ENCODE results near the gene ANKRD1.
A peak's percentile ranks its signal among the peaks of the same experiment; 100 is the strongest.
"Not testable (repeated sequence)": the region's sequence is repeated elsewhere in the genome, so short reads cannot be mapped to it uniquely, and the experiment has no call there.

The ANKRD1 gene

GRCh38 chr10:90911133-90912051 is 9.5 kb downstream of the ANKRD1 start:
- peak; percentile 27 for DNase-seq

- no peak for DNase-seq
These were observed 14.3 kb downstream of the ANKRD1 start for GRCh38 chr10:90906596-90906995.

- DNase-seq: no peak
These were observed 15.0 kb downstream of the ANKRD1 start for GRCh38 chr10:90905925-90906324.

GRCh38 chr10:90896916-90897315 is 24.0 kb downstream of the ANKRD1 start:
- not testable (repeated sequence) for DNase-seq

- DNase-seq: no peak
These were observed 27.7 kb downstream of the ANKRD1 start for GRCh38 chr10:90893190-90893589.

GRCh38 chr10:90890347-90890746 is 30.5 kb downstream of the ANKRD1 start:
- DNase-seq: no peak

GRCh38 chr10:90889636-90890035 is 31.3 kb downstream of the ANKRD1 start:
- DNase-seq: no peak

- no peak for DNase-seq
These were observed 32.5 kb downstream of the ANKRD1 start for GRCh38 chr10:90888387-90888786.

- no peak for DNase-seq
These were observed 33.3 kb downstream of the ANKRD1 start for GRCh38 chr10:90887555-90887954.

GRCh38 chr10:90885176-90885575 is 35.7 kb downstream of the ANKRD1 start:
- DNase-seq: no peak

GRCh38 chr10:90884431-90884830 is 36.5 kb downstream of the ANKRD1 start:
- no peak for DNase-seq

GRCh38 chr10:90880059-90880719 is 40.7 kb downstream of the ANKRD1 start:
- DNase-seq: not testable (repeated sequence)

- DNase-seq: no peak
These were observed 41.8 kb downstream of the ANKRD1 start for GRCh38 chr10:90879062-90879461.

- DNase-seq: no peak
These were observed 48.3 kb downstream of the ANKRD1 start for GRCh38 chr10:90872648-90873020.

GRCh38 chr10:90871766-90872647 is 48.9 kb downstream of the ANKRD1 start, which contains the start of gene RPP30:
Gene RPP30, plus strand, starts transcription at chr10:90871974. Its CDS starts 13 bp downstream, at chr10:90871987.
- DNase-seq: peak; percentile 72

GRCh38 chr10:90871279-90871765 is 49.6 kb downstream of the ANKRD1 start:
- no peak for DNase-seq

- DNase-seq: no peak
These were observed 54.8 kb downstream of the ANKRD1 start for GRCh38 chr10:90866050-90866598.

- DNase-seq: no peak
These were observed 55.5 kb downstream of the ANKRD1 start for GRCh38 chr10:90865401-90865800.

- DNase-seq: no peak
These were observed 57.9 kb downstream of the ANKRD1 start for GRCh38 chr10:90862908-90863514.
